Naive thymus-derived CD4-positive, alpha-beta T cell (primary cell): ENCODE results near the gene GNPTG. TPM values are rescaled to one million over a fixed set of nuclear protein-coding genes. Genes with fewer than 3 reads are reported as not detected.

ENCODE experiments used
- ATAC-seq: fragments of 150-1000 bp; cut with Tn5 transposase; 2 replicates; pipeline ENCODE4 v1.10.0; 2021; ENCODE audit warnings: mild to moderate bottlenecking, moderate library complexity
- CTCF ChIA-PET: fragments of 350-600 bp; sonication (Branson Sonifier 250); formaldehyde crosslinking; loops from one replicate; lab custom pipeline; 2021; ENCODE audit warnings: antibody characterized with exemption; lab: Charles Lee
- POLR2A ChIA-PET: fragments of 350-600 bp; sonication (Branson Sonifier 250); formaldehyde crosslinking; loops from one replicate; lab custom pipeline; 2021; ENCODE audit warnings: antibody characterized with exemption, inconsistent platforms; lab: Charles Lee
- DNase-seq, 9 donors: peaks; one replicate each; pipeline versions ENCODE4 v3.0.0 to v3.0.0-alpha.2; 2020 to 2022; ENCODE audit warnings: mixed read lengths in 1 of 9
- H3K27ac ChIP-seq: one replicate; pipeline ENCODE4 v1.7.0; 2013; ENCODE audit warnings: mild to moderate bottlenecking, low read depth, low read length, moderate library complexity
- H3K27me3 ChIP-seq, 2 donors: one replicate each; pipeline ENCODE4 v1.7.0; 2013; ENCODE audit warnings: low read length in 2 of 2, mild to moderate bottlenecking in 2 of 2, moderate library complexity in 2 of 2; ENCODE audit not compliant: control insufficient read depth in 2 of 2, insufficient read depth in 2 of 2
- H3K36me3 ChIP-seq, 3 experiments: 1 replicate in 2 of 3; 2 replicates in 1 of 3; pipeline ENCODE4 v1.7.0; 2013; ENCODE audit warnings: low read length in 3 of 3, mild to moderate bottlenecking in 3 of 3, moderate library complexity in 1 of 3; ENCODE audit not compliant: insufficient read depth in 3 of 3, control insufficient read depth in 2 of 3
- H3K4me1 ChIP-seq, 2 donors: one replicate each; pipeline ENCODE4 v1.7.0; 2013; ENCODE audit warnings: low read length in 2 of 2, mild to moderate bottlenecking in 2 of 2, moderate library complexity in 1 of 2; ENCODE audit not compliant: control insufficient read depth in 2 of 2, insufficient read depth in 2 of 2
- H3K4me3 ChIP-seq: 2 replicates; pipeline ENCODE4 v1.7.0; 2013; ENCODE audit warnings: mild to moderate bottlenecking, low read length
- H3K9me3 ChIP-seq, 3 experiments: 1 replicate in 2 of 3; 2 replicates in 1 of 3; pipeline ENCODE4 v1.7.0; 2013; ENCODE audit warnings: low read length in 3 of 3; ENCODE audit not compliant: control insufficient read depth in 2 of 3
- H3K27ac Mint-ChIP-seq, 9 donors: one replicate each; pipeline ENCODE4 v1.8.0; 2020 to 2022; ENCODE audit warnings: mixed read lengths in 9 of 9, mild to moderate bottlenecking in 8 of 9, moderate library complexity in 5 of 9, inconsistent platforms in 2 of 9
- H3K27me3 Mint-ChIP-seq, 5 donors: one replicate each; pipeline ENCODE4 v1.8.0; 2021 to 2022; ENCODE audit warnings: mixed read lengths in 5 of 5, mild to moderate bottlenecking in 1 of 5
- H3K36me3 Mint-ChIP-seq, 5 donors: one replicate each; pipeline ENCODE4 v1.8.0; 2020 to 2022; ENCODE audit warnings: mixed read lengths in 5 of 5, mild to moderate bottlenecking in 3 of 5, inconsistent platforms in 1 of 5
- H3K4me1 Mint-ChIP-seq, 7 donors: one replicate each; pipeline ENCODE4 v1.8.0; 2020 to 2022; ENCODE audit warnings: mixed read lengths in 7 of 7, mild to moderate bottlenecking in 3 of 7, inconsistent platforms in 1 of 7
- H3K4me3 Mint-ChIP-seq, 10 donors: one replicate each; pipeline ENCODE4 v1.8.0; 2020 to 2022; ENCODE audit warnings: mild to moderate bottlenecking in 10 of 10, mixed read lengths in 10 of 10, moderate library complexity in 6 of 10, inconsistent platforms in 2 of 10
- H3K9me3 Mint-ChIP-seq, 11 donors: one replicate each; pipeline ENCODE4 v1.8.0; 2020 to 2022; ENCODE audit warnings: mixed read lengths in 11 of 11, mild to moderate bottlenecking in 4 of 11, inconsistent platforms in 1 of 11, moderate library complexity in 1 of 11
- intact Hi-C, 2 donors: fragments of 100-400 bp; cut with micrococcal nuclease; formaldehyde crosslinking; loops; one replicate each; pipeline ENCODE4 v1.15.1; 2023
- polyA plus RNA-seq, 2 donors: library from polyadenylated mRNA; unstranded; fragments of 300-500 nt; fragmentation: Illumina TruSeq; gene quantifications; one replicate each; pipeline ENCODE4 v1.2.3, GENCODE V29; 2021
- total RNA-seq, 6 experiments: library from RNA in 5 of 6; stranded (reverse) in 5 of 6; gene quantifications; 1 replicate in 5 of 6; 2 replicates in 1 of 6; pipeline ENCODE4 v1.2.3 and lab custom pipeline; 2021 to 2026

Gene GNPTG
- total and polyA plus RNA-seq, 7 experiments from 2014 or later, result 37.9 to 57.7 (median 48.6) TPM

- intact Hi-C loops, result loop anchor here (1.0 to 5.0 kb wide), 3 partner anchors 29 to 57 kb away; partner anchors contain the start of genes GNPTG (in 1 of the 2) and TSR3 (in 1 of the 2)
- Mint-ChIP-seq H3K9me3 (no peaks in the 10 kb centered on the region), H3K36me3 (peaks cover 0 to 8% (median 7%) of the 10 kb centered on the region in 5 donors), H3K4me1 (peaks cover 0 to 58% (median 33%) of the 10 kb centered on the region in 7 donors), H3K4me3 (peak overlapping the region; percentile 57 to 85 (median 71)), H3K27me3 (no peaks in the 10 kb centered on the region), H3K27ac (peak overlapping the region in 6 of 9 donors; percentile 13 to 78 (median 60))
- Histone ChIP-seq H3K36me3 (peaks cover 0 to 55% (median 8%) of the 10 kb centered on the region in 3 experiments), H3K27me3 (no peaks in the 10 kb centered on the region), H3K9me3 (no peaks in the 10 kb centered on the region), H3K4me1 (peaks cover 5 to 9% of the 10 kb centered on the region in 2 donors), H3K4me3 (peak overlapping the region; percentile 48), H3K27ac (peak overlapping the region; percentile 59)
- peak; percentile 99 for ATAC-seq
- ChIA-PET POLR2A (interaction anchor here (0.6 to 2.2 kb wide), 6 partner anchors 10 to 1655 kb away, joined by 3 to 8 read pairs (median 4); partner anchors contain the start of gene UQCC4), CTCF (interaction anchor here (0.6 to 1.1 kb wide), 4 partner anchors 13 to 1195 kb away, joined by 3 to 5 read pairs (median 4); partner anchors contain the start of gene UQCC4)
- peak; percentile 88 to 98 (median 92) for DNase-seq
Observed at GRCh38 chr16:1408171-1408837, 56.6 kb downstream of the GNPTG start.

GRCh38 chr16:1412847-1413246 lies 61.1 kb downstream of the GNPTG start:
- Histone ChIP-seq H3K4me3 (no peak overlapping the region), H3K9me3 (no peaks in the 10 kb centered on the region), H3K4me1 (peaks cover 2 to 13% of the 10 kb centered on the region in 2 donors), H3K36me3 (peaks cover 0 to 32% (median 6%) of the 10 kb centered on the region in 3 experiments), H3K27me3 (no peaks in the 10 kb centered on the region), H3K27ac (no peak overlapping the region)
- Mint-ChIP-seq H3K4me3 (peak overlapping the region; percentile 39 to 85 (median 64)), H3K27ac (peak overlapping the region in 8 of 9 donors; percentile 25 to 71 (median 68)), H3K9me3 (no peaks in the 10 kb centered on the region), H3K36me3 (peaks cover 0 to 8% (median 3%) of the 10 kb centered on the region in 5 donors), H3K27me3 (no peaks in the 10 kb centered on the region), H3K4me1 (peaks cover 0 to 43% (median 25%) of the 10 kb centered on the region in 7 donors)
- CTCF ChIA-PET, result interaction anchor here (1.3 kb wide), 1 partner anchor 49 kb away, joined by 3 read pairs; no protein-coding TSS in a partner anchor
- no peak for ATAC-seq
- POLR2A ChIA-PET, result interaction anchor here (1.2 to 1.4 kb wide), 2 partner anchors 8 to 125 kb away, joined by 4 to 7 read pairs; partner anchors contain the start of gene UQCC4
- DNase-seq, result no peak
- intact Hi-C loops, result loop anchor here (1.0 to 5.0 kb wide), 5 partner anchors 8 to 200 kb away; partner anchors contain the start of genes CRAMP1 (in 1 of the 2), IFT140 (in 1 of the 2) and UBE2I (in 1 of the 2)

Other genes with a start within 250 kb of the GNPTG start
- 1 to 10 TPM in 4 of 5 experiments, under 1 TPM in 1; 0.31 to 8.8 (median 2.2) TPM for gene CACNA1H, start 198.8 kb upstream of the GNPTG start, total RNA-seq
- 1 to 10 TPM in 1 of 2 donors, under 1 TPM in 1; 0.73 to 3.8 TPM for gene CACNA1H, start 198.8 kb upstream of the GNPTG start, polyA plus RNA-seq
- gene TPSG1, start 126.7 kb upstream of the GNPTG start, total RNA-seq, result not detected
- gene TPSG1, start 126.7 kb upstream of the GNPTG start, polyA plus RNA-seq, result not detected
- gene TPSB2, start 121.7 kb upstream of the GNPTG start, total RNA-seq, result 1 to 10 TPM in 1 of 5 experiments, not detected in 4; 5.3 TPM
- gene TPSB2, start 121.7 kb upstream of the GNPTG start, polyA plus RNA-seq, result not detected
- gene TPSAB1, start 111.2 kb upstream of the GNPTG start, total RNA-seq, result 10 to 100 TPM in 1 of 5 experiments, 1 to 10 TPM in 1, not detected in 3; 3.2 to 10.2 TPM
- gene TPSAB1, start 111.2 kb upstream of the GNPTG start, polyA plus RNA-seq, result not detected
- gene TPSD1, start 95.9 kb upstream of the GNPTG start, total RNA-seq, result not detected
- not detected for gene TPSD1, start 95.9 kb upstream of the GNPTG start, polyA plus RNA-seq
- gene UBE2I, start 42.3 kb upstream of the GNPTG start, total RNA-seq, result 100 to 1,000 TPM; 159 to 277 (median 203) TPM
- 10 to 100 TPM; 67.2 to 78.9 TPM for gene UBE2I, start 42.3 kb upstream of the GNPTG start, polyA plus RNA-seq
- 1 to 10 TPM in 3 of 5 experiments, under 1 TPM in 2; 0.49 to 7.5 (median 1.1) TPM for gene BAIAP3, start 18.3 kb upstream of the GNPTG start, total RNA-seq
- 1 to 10 TPM in 1 of 2 donors, under 1 TPM in 1; 0.20 to 1.3 TPM for gene BAIAP3, start 18.3 kb upstream of the GNPTG start, polyA plus RNA-seq
- 10 to 100 TPM; 21.0 to 50.4 (median 33.3) TPM for gene TSR3, start 53 bp upstream of the GNPTG start, total RNA-seq
- gene TSR3, start 53 bp upstream of the GNPTG start, polyA plus RNA-seq, result 100 to 1,000 TPM in 1 of 2 donors, 10 to 100 TPM in 1; 79.7 to 103 TPM
- gene UNKL, start 62.8 kb downstream of the GNPTG start, total RNA-seq, result 100 to 1,000 TPM in 2 of 5 experiments, 10 to 100 TPM in 3; 42.9 to 152 (median 98.5) TPM
- 10 to 100 TPM in 1 of 2 donors, 1 to 10 TPM in 1; 4.0 to 10.6 TPM for gene UNKL, start 62.8 kb downstream of the GNPTG start, polyA plus RNA-seq
- gene UQCC4, start 68.8 kb downstream of the GNPTG start, total RNA-seq, result 10 to 100 TPM in 2 of 5 experiments, 1 to 10 TPM in 3; 7.8 to 11.9 (median 9.7) TPM
- 10 to 100 TPM; 37.3 to 45.2 TPM for gene UQCC4, start 68.8 kb downstream of the GNPTG start, polyA plus RNA-seq
- 1 to 10 TPM in 2 of 5 experiments, under 1 TPM in 2, not detected in 1; 0.77 to 3.4 (median 1.7) TPM for gene PERCC1, start 79.1 kb downstream of the GNPTG start, total RNA-seq
- gene PERCC1, start 79.1 kb downstream of the GNPTG start, polyA plus RNA-seq, result not detected
- gene CCDC154, start 92.6 kb downstream of the GNPTG start, total RNA-seq, result 10 to 100 TPM in 2 of 5 experiments, 1 to 10 TPM in 3; 3.6 to 19.1 (median 8.9) TPM
- not detected for gene CCDC154, start 92.6 kb downstream of the GNPTG start, polyA plus RNA-seq
- 100 to 1,000 TPM in 4 of 5 experiments, 10 to 100 TPM in 1; 74.8 to 140 (median 115) TPM for gene CLCN7, start 123.1 kb downstream of the GNPTG start, total RNA-seq
- 10 to 100 TPM; 17.0 to 35.1 TPM for gene CLCN7, start 123.1 kb downstream of the GNPTG start, polyA plus RNA-seq
- under 1 TPM in 2 of 5 experiments, not detected in 3; 0.24 to 0.64 TPM for gene PTX4, start 137.0 kb downstream of the GNPTG start, total RNA-seq
- gene PTX4, start 137.0 kb downstream of the GNPTG start, polyA plus RNA-seq, result not detected
- gene TELO2, start 141.4 kb downstream of the GNPTG start, total RNA-seq, result 10 to 100 TPM; 46.9 to 58.9 (median 50.3) TPM
- 10 to 100 TPM; 10.5 to 18.7 TPM for gene TELO2, start 141.4 kb downstream of the GNPTG start, polyA plus RNA-seq
- 100 to 1,000 TPM in 2 of 5 experiments, 10 to 100 TPM in 3; 26.3 to 162 (median 47.5) TPM for gene TMEM204, start 181.7 kb downstream of the GNPTG start, total RNA-seq
- gene TMEM204, start 181.7 kb downstream of the GNPTG start, polyA plus RNA-seq, result 100 to 1,000 TPM; 152 to 186 TPM